ENCODE results near the gene SMAD2.

The SMAD2 gene

DNA sequence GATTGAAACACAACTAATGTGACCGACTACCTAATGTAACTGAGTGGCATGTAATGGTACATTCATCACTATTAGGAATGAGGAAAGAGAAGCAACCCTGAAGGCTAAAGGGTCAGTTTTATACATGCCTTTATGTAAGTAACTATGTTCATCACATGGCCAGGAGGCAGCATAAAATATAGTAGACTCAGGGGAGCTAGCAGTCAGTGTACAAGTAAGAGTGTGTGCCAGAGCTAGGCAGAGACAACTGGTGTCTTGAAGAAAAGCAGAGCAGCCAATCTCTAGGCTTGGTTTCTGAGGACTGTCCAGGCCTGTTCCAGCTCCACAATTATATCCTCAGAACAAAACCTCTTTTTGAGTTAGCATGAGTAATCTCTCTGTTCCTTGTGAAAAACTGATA is 18.1 kb downstream of the SMAD2 start:
- Histone ChIP-seq H3K27me3 (ENCODE audit: control insufficient read depth, insufficient read depth, low read length) (no peaks in the 10 kb centered on the region), H3K27ac (ENCODE audit: low read depth, low read length) (no peak overlapping the region), H3K4me1 (ENCODE audit: control insufficient read depth, insufficient read depth, low read length) (peaks cover 25% of the 10 kb centered on the region), H3K9me3 (ENCODE audit: control insufficient read depth, insufficient read depth, low read depth, low read length) (peaks cover 1% of the 10 kb centered on the region; the same call in 1 of the 2 replicates), H3K4me3 (ENCODE audit: low read depth, low read length) (no peak overlapping the region), H3K36me3 (ENCODE audit: control insufficient read depth, insufficient read depth, low read length) (peaks cover 19% of the 10 kb centered on the region; the same call in 1 of the 2 replicates), H3K9ac (ENCODE audit: low read length) (no peak overlapping the region)

- no peak overlapping the region for H3K9ac ChIP-seq (ENCODE audit: low read length)
- H3K36me3 ChIP-seq (ENCODE audit: control insufficient read depth, insufficient read depth, low read length), result peaks cover 24% of the 10 kb centered on the region
- H3K27me3 ChIP-seq (ENCODE audit: control insufficient read depth, insufficient read depth, low read length), result no peaks in the 10 kb centered on the region
- peaks cover 20% of the 10 kb centered on the region for H3K4me1 ChIP-seq (ENCODE audit: control insufficient read depth, insufficient read depth, low read length)
- no peak overlapping the region for H3K4me3 ChIP-seq (ENCODE audit: low read depth, low read length)
- no peak overlapping the region for H3K27ac ChIP-seq (ENCODE audit: low read depth, low read length)
- H3K9me3 ChIP-seq (ENCODE audit: control insufficient read depth, insufficient read depth, low read depth, low read length), result peaks cover 6% of the 10 kb centered on the region; the same call in 1 of the 2 replicates
These were observed 18.6 kb downstream of the SMAD2 start for GRCh38 chr18:47911877-47912276.

GRCh38 chr18:47909484-47909883 is 21.0 kb downstream of the SMAD2 start:
- Histone ChIP-seq H3K36me3 (ENCODE audit: control insufficient read depth, insufficient read depth, low read length) (peaks cover 31% of the 10 kb centered on the region), H3K27ac (ENCODE audit: low read depth, low read length) (no peak overlapping the region), H3K9me3 (ENCODE audit: control insufficient read depth, insufficient read depth, low read depth, low read length) (peaks cover 17% of the 10 kb centered on the region), H3K4me3 (ENCODE audit: low read depth, low read length) (no peak overlapping the region), H3K27me3 (ENCODE audit: control insufficient read depth, insufficient read depth, low read length) (no peaks in the 10 kb centered on the region), H3K9ac (ENCODE audit: low read length) (no peak overlapping the region), H3K4me1 (ENCODE audit: control insufficient read depth, insufficient read depth, low read length) (0 out of 2 replicates have a peak, but pooled peaks cover 3% of the 10 kb centered on the region)

DNA sequence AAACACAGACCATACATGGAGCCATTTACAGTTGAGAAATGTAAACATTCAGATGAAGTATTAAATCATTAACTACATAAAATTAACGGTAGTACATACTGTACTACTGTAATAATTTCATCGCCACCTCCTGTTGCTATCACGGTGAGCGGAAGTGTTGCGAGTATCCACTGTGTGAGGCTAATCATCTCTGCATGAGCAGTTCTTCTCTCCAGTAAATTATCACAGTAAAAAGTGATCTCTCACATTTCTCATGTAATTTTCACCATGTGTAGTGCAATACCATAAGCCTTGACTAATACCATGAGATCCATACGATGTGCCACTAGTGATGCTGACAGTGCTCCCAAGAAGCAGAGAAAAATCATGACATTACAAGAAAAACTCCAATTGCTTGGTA is 21.9 kb downstream of the SMAD2 start:
- H3K9me3 ChIP-seq (ENCODE audit: control insufficient read depth, insufficient read depth, low read depth, low read length), result peaks cover 19% of the 10 kb centered on the region
- H3K27ac ChIP-seq (ENCODE audit: low read depth, low read length), result no peak overlapping the region
- peaks cover 5% of the 10 kb centered on the region; the same call in 1 of the 2 replicates for H3K4me1 ChIP-seq (ENCODE audit: control insufficient read depth, insufficient read depth, low read length)
- H3K36me3 ChIP-seq (ENCODE audit: control insufficient read depth, insufficient read depth, low read length), result peaks cover 31% of the 10 kb centered on the region
- no peak overlapping the region for H3K9ac ChIP-seq (ENCODE audit: low read length)
- H3K27me3 ChIP-seq (ENCODE audit: control insufficient read depth, insufficient read depth, low read length), result no peaks in the 10 kb centered on the region
- H3K4me3 ChIP-seq (ENCODE audit: low read depth, low read length), result no peak overlapping the region

GRCh38 chr18:47906408-47906807 is 24.1 kb downstream of the SMAD2 start:
- Histone ChIP-seq H3K9ac (ENCODE audit: low read length) (no peak overlapping the region), H3K27ac (ENCODE audit: low read depth, low read length) (no peak overlapping the region), H3K4me1 (ENCODE audit: control insufficient read depth, insufficient read depth, low read length) (peaks cover 24% of the 10 kb centered on the region), H3K27me3 (ENCODE audit: control insufficient read depth, insufficient read depth, low read length) (no peaks in the 10 kb centered on the region), H3K4me3 (ENCODE audit: low read depth, low read length) (no peak overlapping the region), H3K36me3 (ENCODE audit: control insufficient read depth, insufficient read depth, low read length) (peaks cover 31% of the 10 kb centered on the region), H3K9me3 (ENCODE audit: control insufficient read depth, insufficient read depth, low read depth, low read length) (peaks cover 22% of the 10 kb centered on the region)

- H3K27ac ChIP-seq (ENCODE audit: low read depth, low read length), result no peak overlapping the region
- H3K4me1 ChIP-seq (ENCODE audit: control insufficient read depth, insufficient read depth, low read length), result peaks cover 47% of the 10 kb centered on the region
These were observed 26.6 kb downstream of the SMAD2 start for GRCh38 chr18:47903809-47904208.

DNA sequence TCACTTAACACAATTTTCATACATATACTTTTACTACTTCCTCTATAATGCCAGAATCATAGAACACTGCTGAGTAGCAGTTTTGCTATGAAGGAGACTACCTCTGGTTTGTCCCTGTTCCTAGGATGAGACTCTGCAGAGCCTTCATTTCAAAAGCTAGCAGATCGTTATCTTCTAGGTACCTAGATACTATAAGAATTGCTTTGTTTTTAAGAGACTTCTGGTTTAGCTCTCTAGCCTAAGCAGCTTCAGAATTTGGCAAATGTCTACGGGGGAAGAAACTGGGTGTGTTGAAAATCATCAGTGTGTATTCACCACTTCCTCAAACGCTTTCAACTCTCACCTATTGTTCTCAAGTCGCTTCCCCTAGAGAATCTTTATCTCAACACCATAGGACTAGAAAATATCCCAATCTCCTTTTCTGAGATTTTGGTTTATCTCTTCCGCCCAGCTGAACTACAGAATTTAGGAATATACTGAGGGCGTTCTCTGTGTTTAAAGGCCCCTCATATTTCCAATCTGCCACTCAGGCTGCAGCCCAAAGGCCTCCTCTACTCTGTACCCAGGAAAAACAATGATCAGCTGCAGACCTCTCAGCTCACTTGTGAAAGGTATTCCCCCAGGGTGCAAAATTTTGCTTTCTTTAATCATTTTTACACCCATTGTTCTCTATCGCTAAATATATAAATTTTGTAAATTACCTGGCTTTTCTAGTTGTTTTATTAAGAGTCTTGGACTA is 28.7 kb downstream of the SMAD2 start:
- Histone ChIP-seq H3K9me3 (ENCODE audit: control insufficient read depth, insufficient read depth, low read depth, low read length) (peaks cover 15% of the 10 kb centered on the region), H3K4me1 (ENCODE audit: control insufficient read depth, insufficient read depth, low read length) (peaks cover 56% of the 10 kb centered on the region), H3K27me3 (ENCODE audit: control insufficient read depth, insufficient read depth, low read length) (no peaks in the 10 kb centered on the region), H3K36me3 (ENCODE audit: control insufficient read depth, insufficient read depth, low read length) (peaks cover 6% of the 10 kb centered on the region), H3K27ac (ENCODE audit: low read depth, low read length) (peak overlapping the region; percentile 37; the same call in 1 of the 2 replicates), H3K9ac (ENCODE audit: low read length) (no peak overlapping the region), H3K4me3 (ENCODE audit: low read depth, low read length) (no peak overlapping the region)

More at GRCh38 chr18:47903809-47904208, 26.6 kb downstream of the SMAD2 start:
- Histone ChIP-seq H3K27me3 (ENCODE audit: control insufficient read depth, insufficient read depth, low read length) (no peaks in the 10 kb centered on the region), H3K4me3 (ENCODE audit: low read depth, low read length) (no peak overlapping the region), H3K9me3 (ENCODE audit: control insufficient read depth, insufficient read depth, low read depth, low read length) (peaks cover 22% of the 10 kb centered on the region), H3K9ac (ENCODE audit: low read length) (no peak overlapping the region), H3K36me3 (ENCODE audit: control insufficient read depth, insufficient read depth, low read length) (peaks cover 19% of the 10 kb centered on the region)

DNA sequence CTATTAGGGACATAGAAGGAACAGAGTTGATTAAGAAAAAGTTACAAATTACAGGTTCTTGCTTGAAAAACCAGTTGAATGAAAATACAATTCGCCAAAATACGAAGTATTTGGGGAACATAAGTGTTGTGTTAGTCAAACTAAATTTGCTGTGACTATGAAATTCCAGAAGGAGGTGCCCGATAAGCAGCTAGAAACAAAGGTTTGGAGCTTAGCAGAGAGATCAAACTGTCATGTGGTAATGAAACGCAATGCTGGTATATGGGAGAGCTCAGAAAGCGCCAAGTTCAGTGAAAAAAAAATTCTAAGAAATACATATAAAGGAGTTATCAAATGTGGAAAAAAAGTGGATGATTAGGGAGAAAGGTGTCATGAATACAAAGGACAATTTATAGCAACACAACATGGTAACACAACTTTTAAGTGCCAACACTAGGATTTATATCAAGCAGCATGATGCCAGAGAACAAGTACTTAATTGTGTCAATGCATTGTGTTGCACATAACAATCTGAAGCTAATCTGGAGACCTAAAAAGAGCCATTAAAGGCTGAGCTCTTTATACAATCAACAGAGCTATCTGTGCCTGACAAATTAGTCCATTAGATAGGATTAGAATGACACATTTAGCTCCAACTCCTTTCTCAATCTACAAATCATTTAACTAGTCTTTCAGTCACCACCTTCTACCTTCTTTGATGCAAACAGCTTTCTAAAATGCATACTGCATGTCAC is 31.2 kb downstream of the SMAD2 start:
- Histone ChIP-seq H3K9ac (ENCODE audit: low read length) (no peak overlapping the region), H3K36me3 (ENCODE audit: control insufficient read depth, insufficient read depth, low read length) (peaks cover 21% of the 10 kb centered on the region), H3K27ac (ENCODE audit: low read depth, low read length) (no peak overlapping the region), H3K4me3 (ENCODE audit: low read depth, low read length) (peak overlapping the region; percentile 12; the same call in 1 of the 2 replicates), H3K4me1 (ENCODE audit: control insufficient read depth, insufficient read depth, low read length) (peaks cover 60% of the 10 kb centered on the region), H3K9me3 (ENCODE audit: control insufficient read depth, insufficient read depth, low read depth, low read length) (peaks cover 4% of the 10 kb centered on the region; the same call in 1 of the 2 replicates), H3K27me3 (ENCODE audit: control insufficient read depth, insufficient read depth, low read length) (no peaks in the 10 kb centered on the region)

DNA sequence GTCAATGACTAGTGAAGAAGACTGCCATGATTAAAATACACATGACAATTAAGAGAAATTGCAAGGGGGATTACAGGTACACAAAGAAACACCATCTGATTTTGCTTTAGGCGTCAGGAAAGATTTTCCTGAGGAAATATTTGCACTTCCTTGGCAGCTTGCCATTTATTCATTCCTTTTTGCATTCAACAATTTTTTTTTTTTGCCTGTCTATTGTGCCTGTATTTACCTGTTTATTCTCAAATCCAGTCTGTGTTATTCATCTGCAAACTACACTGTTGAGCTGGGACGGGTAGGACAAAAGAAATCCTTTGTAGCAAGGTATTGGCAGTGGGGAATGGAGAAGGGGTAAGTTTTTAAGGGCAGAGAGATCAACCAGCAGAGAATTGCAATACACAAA is 31.8 kb downstream of the SMAD2 start:
- Histone ChIP-seq H3K9me3 (ENCODE audit: control insufficient read depth, insufficient read depth, low read depth, low read length) (peaks cover 3% of the 10 kb centered on the region; the same call in 1 of the 2 replicates), H3K4me1 (ENCODE audit: control insufficient read depth, insufficient read depth, low read length) (peaks cover 61% of the 10 kb centered on the region), H3K27ac (ENCODE audit: low read depth, low read length) (no peak overlapping the region), H3K36me3 (ENCODE audit: control insufficient read depth, insufficient read depth, low read length) (peaks cover 21% of the 10 kb centered on the region), H3K27me3 (ENCODE audit: control insufficient read depth, insufficient read depth, low read length) (no peaks in the 10 kb centered on the region), H3K4me3 (ENCODE audit: low read depth, low read length) (no peak overlapping the region), H3K9ac (ENCODE audit: low read length) (no peak overlapping the region)

- H3K9me3 ChIP-seq (ENCODE audit: control insufficient read depth, insufficient read depth, low read depth, low read length), result peaks cover 3% of the 10 kb centered on the region; the same call in 1 of the 2 replicates
- H3K4me1 ChIP-seq (ENCODE audit: control insufficient read depth, insufficient read depth, low read length), result peaks cover 60% of the 10 kb centered on the region
- no peak overlapping the region for H3K27ac ChIP-seq (ENCODE audit: low read depth, low read length)
- no peaks in the 10 kb centered on the region for H3K27me3 ChIP-seq (ENCODE audit: control insufficient read depth, insufficient read depth, low read length)
- H3K9ac ChIP-seq (ENCODE audit: low read length), result no peak overlapping the region
- H3K36me3 ChIP-seq (ENCODE audit: control insufficient read depth, insufficient read depth, low read length), result peaks cover 24% of the 10 kb centered on the region
- no peak overlapping the region for H3K4me3 ChIP-seq (ENCODE audit: low read depth, low read length)
These were observed 32.4 kb downstream of the SMAD2 start for GRCh38 chr18:47898055-47898454.
